Heart right ventricle (tissue), 16 donors: Measurements from ENCODE around the gene ACTA2. TPM values are rescaled to one million over a fixed set of nuclear protein-coding genes. Genes with fewer than 3 reads are reported as not detected.
A peak's percentile ranks its signal among the peaks of the same experiment; 100 is the strongest.
"Not testable (repeated sequence)": the region's sequence is repeated elsewhere in the genome, so short reads cannot be mapped to it uniquely, and the experiment has no call there.

Experiments
- ATAC-seq, 8 donors: fragments of 200-7000 bp; cut with Tn5 transposase; one replicate each; pipeline ENCODE4 v1.9.1; 2020; ENCODE audit warnings: mild to moderate bottlenecking in 8 of 8, moderate library complexity in 8 of 8, moderate number of reproducible peaks in 1 of 8
- DNase-seq, 2 donors: peaks; one replicate each; pipeline ENCODE4 v3.0.0-alpha.2; 2020
- H3K27ac ChIP-seq, 10 donors: fragments of 200-600 bp; sonication (generic) in 2 of 10; one replicate each; pipeline versions ENCODE4 v1.5.0 to v1.8.0; 2020 to 2022; ENCODE audit warnings: mild to moderate bottlenecking in 3 of 10
- H3K27me3 ChIP-seq, 7 donors: fragments of 200-600 bp; one replicate each; pipeline ENCODE4 v1.8.0; 2021 to 2022; ENCODE audit warnings: mild to moderate bottlenecking in 2 of 7
- H3K36me3 ChIP-seq, 9 donors: fragments of 200-600 bp; sonication (generic) in 1 of 9; one replicate each; pipeline versions ENCODE4 v1.5.0 to v1.8.0; 2020 to 2022; ENCODE audit warnings: mild to moderate bottlenecking in 2 of 9
- H3K4me1 ChIP-seq, 9 donors: fragments of 200-600 bp; sonication (generic) in 1 of 9; one replicate each; pipeline versions ENCODE4 v1.5.0 to v1.8.0; 2020 to 2022; ENCODE audit warnings: mild to moderate bottlenecking in 4 of 9
- H3K4me3 ChIP-seq, 10 donors: fragments of 200-600 bp; sonication (generic) in 2 of 10; one replicate each; pipeline versions ENCODE4 v1.5.0 to v1.8.0; 2020 to 2022; ENCODE audit warnings: mild to moderate bottlenecking in 7 of 10, moderate library complexity in 2 of 10
- H3K9me3 ChIP-seq, 11 donors: fragments of 200-600 bp in 10 of 11; sonication (generic) in 2 of 11; one replicate each; pipeline versions ENCODE4 v1.5.0 to v1.8.0; 2013 to 2022; ENCODE audit warnings: mild to moderate bottlenecking in 2 of 11, control low read depth in 1 of 11, moderate library complexity in 1 of 11
- WGBS, 2 donors: extraction: QIAGEN DNeasy Blood & Tissue Kit; methylation state at CpG; one replicate each; pipeline ENCODE4 v1.1.7; 2013; ENCODE audit warnings: inconsistent platforms in 1 of 2; 5-methylcytosine and 5-hydroxymethylcytosine counted together
- intact Hi-C, 10 donors: fragments of 100-400 bp; cut with DNase I; formaldehyde crosslinking; loops; one replicate each; pipeline versions ENCODE4 v1.11.1 to v1.14.2; 2022
- polyA plus RNA-seq, 2 donors: library from polyadenylated mRNA; stranded (reverse); fragments of 200-250 nt; gene quantifications; one replicate each; pipeline ENCODE4 v1.2.3, GENCODE V29; 2013
- total RNA-seq, 10 donors: library from RNA; stranded (reverse); fragmentation: NEBNext Ultra II Directional in 3 of 10; extraction: Animal tissue kit (Norgen Biotek cat#: 25700) in 3 of 10; gene quantifications; one replicate each; pipeline versions ENCODE4 v1.2.1 to v1.2.4, GENCODE V29; 2021 to 2023
- TF ChIP-seq, protein P1 (sequence below), 9 donors: fragments of 200-600 bp; sonication (generic) in 2 of 9; IDR thresholded peaks; one replicate each; pipeline versions ENCODE4 v1.5.0 to v1.8.0; 2021 to 2022; ENCODE audit warnings: antibody characterized with exemption in 9 of 9, mild to moderate bottlenecking in 5 of 9, moderate library complexity in 1 of 9
- donor health status: Arrhythmogenic right ventricular cardiomyopathy.
- donor health status: ischemic (EF 13 %, LVEDD 7.1; RV severe dilation, severe dysfunction).
- donor health status: healthy with polysubstance abuse.
- donor health status: DM: no; HTN: yes; CAD: no.
- donor health status: DM: no; HTN: no; CAD: no.
- donor health status: ischemic (EF 25% LVEDD 6.9; RV normal size, moderate dysfunction).
- donor health status: ischemic (EF 25% LVEDD 5.7; RV mildly dilated, moderate dysfunction).
- donor health status: healthy.
- donor health status: DM: yes; HTN: yes; CAD: no.
- donor health status: Ischemic cardiomyopathy.
- donor health status: ischemic (EF 35%, LVEDD 5.7; RV mildly dilated, moderate dysfunction).
- donor health status: nonischemic (EF 11% LVEDD 7.7; RV severe dilation, severe dysfunction).
- donor health status: DM: yes; HTN: yes; CAD: no.
- donor health status: PGD.
- donor health status: ischemic (EF 29% LVEDD 5.4; RV normal size, mild dysfunction).
- donor health status: nonischemic (EF 23%, LVEDD 6.1; RV moderate dilation, normal function).

The ACTA2 gene
- total and polyA plus RNA-seq, 12 donors = 59.4 to 358 (median 76.5) TPM

DNA sequence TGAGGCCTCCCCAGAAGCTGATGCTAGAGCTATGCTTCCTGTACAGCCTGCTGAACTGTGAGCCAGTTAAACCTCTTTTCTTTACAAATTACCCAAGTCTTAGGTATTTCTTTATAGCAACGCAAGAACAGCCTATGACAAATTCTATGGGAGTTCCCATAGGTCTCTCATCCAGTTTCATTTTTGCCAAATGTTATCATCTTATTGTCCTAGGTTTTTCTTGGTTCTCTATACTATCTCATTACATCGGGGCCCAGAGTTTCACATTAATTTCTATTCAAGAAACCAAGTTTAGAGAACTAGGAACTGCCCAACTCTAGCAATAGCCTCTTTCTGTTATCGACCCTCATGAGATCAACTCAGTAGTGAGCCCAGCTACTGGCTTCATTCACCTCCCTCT lies 15.9 kb downstream of the ACTA2 start:
- H3K4me3 ChIP-seq = no peak overlapping the region
- no peak for ATAC-seq
- H3K4me1 ChIP-seq = peaks cover 3 to 22% (median 11%) of the 10 kb centered on the region in 9 donors
- peaks cover 0 to 70% (median 24%) of the 10 kb centered on the region in 9 donors for H3K36me3 ChIP-seq
- no peaks in the 10 kb centered on the region for H3K9me3 ChIP-seq
- TF ChIP-seq, protein P1, sequence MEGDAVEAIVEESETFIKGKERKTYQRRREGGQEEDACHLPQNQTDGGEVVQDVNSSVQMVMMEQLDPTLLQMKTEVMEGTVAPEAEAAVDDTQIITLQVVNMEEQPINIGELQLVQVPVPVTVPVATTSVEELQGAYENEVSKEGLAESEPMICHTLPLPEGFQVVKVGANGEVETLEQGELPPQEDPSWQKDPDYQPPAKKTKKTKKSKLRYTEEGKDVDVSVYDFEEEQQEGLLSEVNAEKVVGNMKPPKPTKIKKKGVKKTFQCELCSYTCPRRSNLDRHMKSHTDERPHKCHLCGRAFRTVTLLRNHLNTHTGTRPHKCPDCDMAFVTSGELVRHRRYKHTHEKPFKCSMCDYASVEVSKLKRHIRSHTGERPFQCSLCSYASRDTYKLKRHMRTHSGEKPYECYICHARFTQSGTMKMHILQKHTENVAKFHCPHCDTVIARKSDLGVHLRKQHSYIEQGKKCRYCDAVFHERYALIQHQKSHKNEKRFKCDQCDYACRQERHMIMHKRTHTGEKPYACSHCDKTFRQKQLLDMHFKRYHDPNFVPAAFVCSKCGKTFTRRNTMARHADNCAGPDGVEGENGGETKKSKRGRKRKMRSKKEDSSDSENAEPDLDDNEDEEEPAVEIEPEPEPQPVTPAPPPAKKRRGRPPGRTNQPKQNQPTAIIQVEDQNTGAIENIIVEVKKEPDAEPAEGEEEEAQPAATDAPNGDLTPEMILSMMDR (IDR thresholded peaks at IDR 0.05) = no peak
- DNase-seq = no peak
- intact Hi-C loops = loop anchor here in 6 of 10 donors (5.0 to 10.0 kb wide), 5 partner anchors 51 to 281 kb away; no protein-coding TSS in a partner anchor
- H3K27me3 ChIP-seq = no peaks in the 10 kb centered on the region
- no peak overlapping the region for H3K27ac ChIP-seq
- 87 to 93% methylated on average over 3 of the region's 3 CpGs for WGBS, 2 donors

DNA sequence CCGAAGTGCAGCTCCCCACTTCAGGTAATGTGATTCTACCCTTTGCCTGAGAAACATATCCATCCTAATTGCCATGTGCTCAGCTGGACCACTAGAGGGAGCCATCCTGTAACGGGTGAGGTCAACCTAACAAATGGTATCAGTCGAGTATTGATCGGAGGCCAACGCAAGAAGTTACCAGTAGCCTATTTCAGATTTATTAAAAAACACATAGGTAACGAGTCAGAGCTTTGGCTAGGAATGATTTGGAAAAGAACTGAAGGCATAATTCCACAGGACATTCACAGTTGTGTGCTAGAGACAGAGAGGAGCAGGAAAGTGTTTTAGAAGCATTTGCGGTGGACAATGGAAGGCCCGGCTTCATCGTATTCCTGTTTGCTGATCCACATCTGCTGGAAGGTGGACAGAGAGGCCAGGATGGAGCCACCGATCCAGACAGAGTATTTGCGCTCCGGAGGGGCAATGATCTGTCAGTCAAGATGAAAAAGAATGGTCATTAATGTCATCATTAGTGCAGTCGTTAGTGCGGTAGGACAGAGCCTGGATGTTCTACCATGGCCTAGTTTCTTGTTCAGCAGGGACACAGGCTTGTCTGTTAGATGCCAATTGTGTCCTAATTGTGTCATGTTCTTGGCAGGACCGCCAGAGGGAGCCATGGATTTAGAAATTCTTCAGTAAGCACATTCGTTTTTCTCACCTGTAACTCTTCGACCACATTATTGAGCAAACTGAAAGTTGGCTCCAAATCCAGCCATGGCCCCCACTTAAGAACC lies 17.5 kb downstream of the ACTA2 start:
- 35 to 41% methylated on average over 17 of the region's 17 CpGs for WGBS, 2 donors

DNA sequence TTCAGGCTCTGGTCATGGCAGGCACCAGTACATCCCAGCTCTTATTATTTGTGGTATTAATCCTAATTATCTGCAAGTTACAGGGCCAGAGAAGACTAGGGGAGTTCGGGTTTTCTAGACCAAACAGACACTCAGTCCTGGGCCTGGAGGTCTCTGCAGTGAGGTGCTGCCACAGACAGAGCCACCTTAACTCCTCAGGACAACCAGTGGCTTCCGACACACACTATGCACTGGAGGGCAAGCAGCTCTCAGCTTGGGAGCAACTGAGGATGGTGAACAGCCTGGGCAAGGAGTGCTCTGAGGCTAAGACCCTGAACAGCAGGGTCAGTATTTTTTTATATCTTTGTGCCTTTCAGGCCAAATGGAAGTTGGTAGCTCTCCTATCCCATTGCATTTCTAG lies 19.0 kb downstream of the ACTA2 start:
- 79 to 93% methylated on average over 2 of the region's 2 CpGs for WGBS, 2 donors
- H3K27me3 ChIP-seq = no peaks in the 10 kb centered on the region
- intact Hi-C loops = loop anchor here in 7 of 10 donors (1.0 to 10.0 kb wide), 7 partner anchors 46 to 281 kb away; partner anchors contain the start of gene STAMBPL1 (in 2 of the 7)
- no peak for ATAC-seq
- H3K4me1 ChIP-seq = peaks cover 3 to 34% (median 11%) of the 10 kb centered on the region in 9 donors
- peak overlapping the region in 1 of 10 donors; percentile 10 for H3K27ac ChIP-seq
- DNase-seq = no peak
- H3K36me3 ChIP-seq = peaks cover 0 to 39% (median 11%) of the 10 kb centered on the region in 9 donors
- no peaks in the 10 kb centered on the region for H3K9me3 ChIP-seq
- TF ChIP-seq, protein P1 (IDR thresholded peaks at IDR 0.05) = no peak
- H3K4me3 ChIP-seq = no peak overlapping the region

More for the DNA sequence above, 17.5 kb downstream of the ACTA2 start:
- Histone ChIP-seq H3K4me3 (no peak overlapping the region), H3K36me3 (peaks cover 0 to 54% (median 11%) of the 10 kb centered on the region in 9 donors), H3K27ac (peak overlapping the region in 8 of 10 donors; percentile 8 to 65 (median 28)), H3K27me3 (no peaks in the 10 kb centered on the region), H3K4me1 (peaks cover 3 to 34% (median 11%) of the 10 kb centered on the region in 9 donors), H3K9me3 (no peaks in the 10 kb centered on the region)
- TF ChIP-seq, protein P1 (IDR thresholded peaks at IDR 0.05) = peak; percentile 68 to 86 (median 76)
- DNase-seq = peak; percentile 46 to 79
- peak; percentile 45 to 76 (median 68) for ATAC-seq
- intact Hi-C loops = loop anchor here (1.0 to 10.0 kb wide), 15 partner anchors 48 to 282 kb away; partner anchors contain the start of gene STAMBPL1 (in 2 of the 10)

DNA sequence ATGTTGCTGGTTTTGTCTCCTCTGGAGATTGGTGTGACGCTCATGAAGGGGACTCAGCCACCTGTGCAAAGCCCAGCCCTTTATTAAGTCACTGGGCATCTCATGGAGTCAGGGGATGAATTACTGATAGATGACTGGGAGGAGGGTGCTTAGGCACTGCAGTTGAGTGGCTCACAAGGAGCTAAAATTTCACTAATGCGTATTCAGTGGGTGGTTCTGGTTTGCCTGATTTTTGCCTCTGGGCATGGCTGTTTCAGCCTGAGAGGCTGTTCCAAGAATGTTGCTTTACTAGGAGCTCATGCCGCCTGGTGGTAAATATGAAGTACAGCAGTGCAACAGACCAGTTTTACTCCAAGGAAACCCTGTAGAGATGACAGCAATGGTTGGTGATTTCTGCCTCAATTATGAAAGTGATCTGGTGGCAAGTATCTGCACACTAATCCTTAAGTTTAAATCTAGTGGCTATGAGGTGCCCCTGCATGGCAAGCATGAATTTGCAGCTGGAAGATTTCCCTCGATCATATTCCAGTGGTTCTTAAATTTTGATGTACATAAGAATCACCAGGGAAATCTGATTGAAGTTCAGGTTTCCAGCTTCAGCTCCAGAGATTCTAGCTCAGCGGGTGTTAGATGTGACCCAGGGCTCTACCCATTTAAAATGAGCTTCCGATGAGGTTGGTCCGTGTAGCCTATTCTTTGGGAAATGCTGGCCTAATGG lies 19.9 kb downstream of the ACTA2 start:
- no peaks in the 10 kb centered on the region for H3K27me3 ChIP-seq
- intact Hi-C loops = loop anchor here in 9 of 10 donors (1.0 to 10.0 kb wide), 7 partner anchors 45 to 282 kb away; partner anchors contain the start of gene STAMBPL1 (in 2 of the 9)
- DNase-seq = peak in 1 of 2 donors; percentile 59
- H3K36me3 ChIP-seq = peaks cover 0 to 30% (median 6%) of the 10 kb centered on the region in 9 donors
- no peaks in the 10 kb centered on the region for H3K9me3 ChIP-seq
- 49 to 50% methylated on average over 7 of the region's 7 CpGs for WGBS, 2 donors
- peaks cover 3 to 41% (median 19%) of the 10 kb centered on the region in 9 donors for H3K4me1 ChIP-seq
- H3K27ac ChIP-seq = peak overlapping the region in 7 of 10 donors; percentile 4 to 82 (median 45)
- no peak overlapping the region for H3K4me3 ChIP-seq
- TF ChIP-seq, protein P1 (IDR thresholded peaks at IDR 0.05) = peak; percentile 76 to 92 (median 87)
- ATAC-seq = peak; percentile 69 to 80 (median 78)

DNA sequence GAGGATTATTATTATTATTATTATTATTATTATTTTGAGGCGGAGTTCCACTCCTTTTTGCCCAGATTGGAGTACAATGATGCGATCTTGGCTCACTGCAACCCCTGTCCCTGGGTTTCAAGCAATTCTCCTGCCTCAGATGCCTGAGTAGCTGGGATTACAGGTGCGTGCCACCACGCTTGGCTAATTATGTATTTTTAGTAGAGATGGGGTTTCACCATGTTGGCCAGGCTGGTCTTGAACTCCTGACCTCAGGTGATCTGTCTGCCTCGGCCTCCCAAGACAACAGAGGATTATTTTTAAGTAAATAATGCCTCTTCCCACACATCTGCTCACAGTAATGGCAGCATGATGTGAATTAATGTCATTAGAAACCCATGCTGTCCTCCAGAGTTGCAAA lies 20.5 kb downstream of the ACTA2 start:
- intact Hi-C loops = loop anchor here in 8 of 10 donors (1.0 to 10.0 kb wide), 7 partner anchors 45 to 283 kb away; partner anchors contain the start of gene STAMBPL1 (in 2 of the 8)
- H3K27ac ChIP-seq = peak overlapping the region in 7 of 10 donors; percentile 4 to 82 (median 45)
- not testable (repeated sequence) for H3K4me3 ChIP-seq, ATAC-seq, DNase-seq, H3K9me3 ChIP-seq, H3K27me3 ChIP-seq
- 85 to 94% methylated on average over 5 of the region's 5 CpGs for WGBS, 2 donors
- peaks cover 0 to 24% (median under 1%) of the 10 kb centered on the region in 9 donors for H3K36me3 ChIP-seq
- H3K4me1 ChIP-seq = peaks cover 5 to 48% (median 25%) of the 10 kb centered on the region in 9 donors
